Measurements from ENCODE around the gene TBC1D16.

DNA sequence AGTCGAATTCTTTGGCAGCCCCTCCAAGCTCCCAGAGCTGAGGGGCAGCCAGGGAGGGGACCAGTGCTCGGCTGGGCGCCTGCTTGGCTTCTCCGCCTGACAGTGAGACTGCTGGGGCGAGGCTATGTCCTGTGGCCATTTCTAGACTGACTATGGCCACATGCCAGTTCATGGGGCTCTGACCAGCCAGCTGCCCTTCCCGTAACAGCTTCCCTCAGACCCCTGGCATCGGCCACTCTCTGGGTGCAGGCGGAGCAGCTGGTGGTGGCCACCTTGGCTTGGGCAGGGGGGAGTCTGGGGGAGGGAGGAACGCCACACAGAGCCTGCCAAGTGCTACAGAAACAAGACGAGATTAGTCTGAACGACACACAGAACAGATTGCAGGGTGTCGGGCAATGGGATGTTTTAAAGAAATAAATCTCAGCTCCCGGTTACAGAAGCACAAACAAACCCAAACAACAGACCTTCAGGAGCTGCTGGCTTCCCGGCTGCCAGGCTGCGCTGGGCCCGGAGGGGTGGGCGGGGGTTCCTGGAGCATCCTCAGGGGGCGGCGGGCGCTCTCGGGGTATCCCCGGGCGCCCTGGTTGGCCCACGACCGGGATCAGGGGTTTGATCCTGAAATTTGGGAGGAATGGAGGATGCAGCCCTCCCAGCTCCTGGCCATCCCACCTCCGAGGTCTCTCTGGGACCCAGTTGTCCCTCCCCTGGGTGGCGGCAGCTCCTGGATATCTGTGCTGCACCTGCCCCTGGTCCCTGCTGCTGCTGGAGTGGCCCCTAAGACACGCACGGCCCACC lies 34.5 kb downstream of the TBC1D16 start:
- TF ChIP-seq EZH2 (IDR thresholded peaks at IDR 0.05) (no peak), POLR2AphosphoS5 (IDR thresholded peaks at IDR 0.05; ENCODE audit: borderline replicate concordance, low read depth, low read length) (no peak), FOXP2 (optimal IDR thresholded peaks at IDR 0.05; ENCODE audit: control extremely low read depth, extremely low read length, insufficient read depth) (no peak)

Data from SK-N-MC (cell line).